PC-9 (cell line): ENCODE data around the gene STRIP2.
"Not testable (repeated sequence)": the region's sequence is repeated elsewhere in the genome, so short reads cannot be mapped to it uniquely, and the experiment has no call there.

ENCODE experiments used
- EZH2 ChIP-seq: fragments of 200-600 bp; sonication (generic); IDR thresholded peaks from 2 replicates; pipeline ENCODE4 v1.8.0; 2017; ENCODE audit warnings: antibody characterized with exemption, low read depth
- TF ChIP-seq, protein P1 (sequence below): fragments of 200-600 bp; sonication (generic); conservative IDR thresholded peaks from 2 replicates; pipeline ENCODE4 v1.6.1; 2017; ENCODE audit warnings: mixed run types, antibody characterized with exemption, mild to moderate bottlenecking, moderate library complexity

DNA sequence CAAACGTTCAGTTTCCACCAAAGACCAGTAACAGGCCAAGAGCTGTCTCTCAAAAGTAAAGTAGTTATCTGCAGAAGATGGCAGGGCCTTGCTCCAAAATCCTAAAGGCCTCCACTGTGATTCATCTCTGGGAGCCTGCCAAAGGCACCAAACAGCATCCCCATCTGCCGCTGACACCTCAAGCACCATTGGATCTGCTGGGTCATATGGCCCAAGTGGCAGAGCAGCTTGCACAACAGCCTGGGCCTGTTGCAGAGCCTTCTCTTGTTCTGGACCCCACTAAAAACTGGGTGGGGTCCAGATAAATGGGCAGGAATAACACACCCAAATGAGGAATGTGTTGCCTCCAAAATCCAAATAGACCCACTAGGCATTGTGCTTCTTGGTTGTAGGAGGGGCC is 12.7 kb downstream of the STRIP2 start:
- TF ChIP-seq, protein P1, sequence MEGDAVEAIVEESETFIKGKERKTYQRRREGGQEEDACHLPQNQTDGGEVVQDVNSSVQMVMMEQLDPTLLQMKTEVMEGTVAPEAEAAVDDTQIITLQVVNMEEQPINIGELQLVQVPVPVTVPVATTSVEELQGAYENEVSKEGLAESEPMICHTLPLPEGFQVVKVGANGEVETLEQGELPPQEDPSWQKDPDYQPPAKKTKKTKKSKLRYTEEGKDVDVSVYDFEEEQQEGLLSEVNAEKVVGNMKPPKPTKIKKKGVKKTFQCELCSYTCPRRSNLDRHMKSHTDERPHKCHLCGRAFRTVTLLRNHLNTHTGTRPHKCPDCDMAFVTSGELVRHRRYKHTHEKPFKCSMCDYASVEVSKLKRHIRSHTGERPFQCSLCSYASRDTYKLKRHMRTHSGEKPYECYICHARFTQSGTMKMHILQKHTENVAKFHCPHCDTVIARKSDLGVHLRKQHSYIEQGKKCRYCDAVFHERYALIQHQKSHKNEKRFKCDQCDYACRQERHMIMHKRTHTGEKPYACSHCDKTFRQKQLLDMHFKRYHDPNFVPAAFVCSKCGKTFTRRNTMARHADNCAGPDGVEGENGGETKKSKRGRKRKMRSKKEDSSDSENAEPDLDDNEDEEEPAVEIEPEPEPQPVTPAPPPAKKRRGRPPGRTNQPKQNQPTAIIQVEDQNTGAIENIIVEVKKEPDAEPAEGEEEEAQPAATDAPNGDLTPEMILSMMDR = not testable (repeated sequence)
- TF ChIP-seq EZH2 = not testable (repeated sequence)
